GM19324 (cell line): ENCODE measurements around the gene LRCOL1.

ENCODE experiments used
- ATAC-seq: cut with Tn5 transposase; IDR thresholded peaks from one replicate; pipeline ENCODE4 v1.9.1; 2021; ENCODE audit warnings: mild to moderate bottlenecking, moderate library complexity; ENCODE audit not compliant: unreplicated experiment, low FRiP score

Gene LRCOL1

GRCh38 chr12:132637811-132638210 lies 27.4 kb upstream of the LRCOL1 start:
- ATAC-seq = no peak

GRCh38 chr12:132635076-132635955 lies 24.9 kb upstream of the LRCOL1 start:
- ATAC-seq = no peak

- no peak for ATAC-seq
Observed at GRCh38 chr12:132634411-132634990, 24.1 kb upstream of the LRCOL1 start.

- ATAC-seq = no peak
Observed at GRCh38 chr12:132633901-132634300, 23.5 kb upstream of the LRCOL1 start.

- ATAC-seq = no peak
Observed at GRCh38 chr12:132633398-132633797, 23.0 kb upstream of the LRCOL1 start.

GRCh38 chr12:132632521-132633228 lies 22.3 kb upstream of the LRCOL1 start:
- no peak for ATAC-seq

- no peak for ATAC-seq
Observed at GRCh38 chr12:132631666-132632065, 21.3 kb upstream of the LRCOL1 start.

- no peak for ATAC-seq
Observed at GRCh38 chr12:132630672-132631071, 20.3 kb upstream of the LRCOL1 start.

- no peak for ATAC-seq
Observed at GRCh38 chr12:132629330-132629729, 18.9 kb upstream of the LRCOL1 start.

- no peak for ATAC-seq
Observed at GRCh38 chr12:132625731-132626430, 15.5 kb upstream of the LRCOL1 start.

- no peak for ATAC-seq
Observed at GRCh38 chr12:132624910-132625630, 14.7 kb upstream of the LRCOL1 start.

- no peak for ATAC-seq
Observed at GRCh38 chr12:132624186-132624855, 13.9 kb upstream of the LRCOL1 start.

GRCh38 chr12:132623072-132623869 lies 12.9 kb upstream of the LRCOL1 start:
- no peak for ATAC-seq

- ATAC-seq = no peak
Observed at GRCh38 chr12:132622437-132623071, 12.2 kb upstream of the LRCOL1 start.

- no peak for ATAC-seq
Observed at GRCh38 chr12:132621657-132622435, 11.5 kb upstream of the LRCOL1 start.

- no peak for ATAC-seq
Observed at GRCh38 chr12:132620899-132621656, 10.7 kb upstream of the LRCOL1 start.
